Activated CD8-positive, alpha-beta T cell treated with anti-CD3 and anti-CD28 coated beads for 36 hours (primary cell): ENCODE measurements around the gene WDR4. TPM values are rescaled to one million over a fixed set of nuclear protein-coding genes. Genes with fewer than 3 reads are reported as not detected.
"Not testable (repeated sequence)": the region's sequence is repeated elsewhere in the genome, so short reads cannot be mapped to it uniquely, and the experiment has no call there.

Experiments
- ATAC-seq: fragments of 200-7000 bp; cut with Tn5 transposase; one replicate; pipeline ENCODE4 v1.10.0; 2021; ENCODE audit warnings: mild to moderate bottlenecking, moderate library complexity
- CTCF ChIA-PET: fragments of 350-600 bp; sonication (Branson Sonifier 250); formaldehyde crosslinking; loops from one replicate; lab custom pipeline; 2021; ENCODE audit warnings: antibody characterized with exemption; lab: Charles Lee
- POLR2A ChIA-PET: fragments of 350-600 bp; sonication (Branson Sonifier 250); formaldehyde crosslinking; loops from one replicate; lab custom pipeline; 2021; ENCODE audit warnings: antibody characterized with exemption; lab: Charles Lee
- DNase-seq: peaks from one replicate; pipeline ENCODE4 v3.0.0-alpha.2; 2020
- H3K27ac Mint-ChIP-seq: one replicate; pipeline ENCODE4 v1.8.0; 2021; ENCODE audit warnings: mild to moderate bottlenecking, mixed read lengths
- H3K27me3 Mint-ChIP-seq: one replicate; pipeline ENCODE4 v1.8.0; 2021; ENCODE audit warnings: mixed read lengths
- H3K36me3 Mint-ChIP-seq: one replicate; pipeline ENCODE4 v1.8.0; 2021; ENCODE audit warnings: low read depth, mixed read lengths
- H3K4me1 Mint-ChIP-seq: one replicate; pipeline ENCODE4 v1.8.0; 2021; ENCODE audit warnings: low read depth, mixed read lengths
- H3K4me3 Mint-ChIP-seq: one replicate; pipeline ENCODE4 v1.8.0; 2021; ENCODE audit warnings: mild to moderate bottlenecking, moderate library complexity, mixed read lengths
- H3K9me3 Mint-ChIP-seq: one replicate; pipeline ENCODE4 v1.8.0; 2021; ENCODE audit warnings: mixed read lengths
- CTCF ChIP-seq: fragments of 200-600 bp; IDR thresholded peaks from one replicate; pipeline ENCODE4 v1.8.0; 2022; ENCODE audit warnings: antibody characterized with exemption, mild to moderate bottlenecking
- intact Hi-C: fragments of 100-400 bp; cut with micrococcal nuclease; formaldehyde crosslinking; loops from one replicate; pipeline ENCODE4 v1.10.0; 2022
- total RNA-seq, 2 experiments: library from RNA; stranded (reverse); gene quantifications; one replicate each; pipeline ENCODE4 v1.2.3, GENCODE V29; 2021

WDR4 gene
- total RNA-seq, 2 experiments from 2014 or later, result 49.8 to 53.5 TPM

- H3K27ac Mint-ChIP-seq, result no peak overlapping the region
- no peaks in the 10 kb centered on the region for H3K36me3 Mint-ChIP-seq
- intact Hi-C loops, result no loop called here
- ChIA-PET CTCF (no interaction called here), POLR2A (no interaction called here)
- no peak for TF ChIP-seq CTCF
- no peak overlapping the region for H3K4me3 Mint-ChIP-seq
- no peaks in the 10 kb centered on the region for H3K4me1 Mint-ChIP-seq
- no peaks in the 10 kb centered on the region for H3K9me3 Mint-ChIP-seq
- no peak for ATAC-seq
- DNase-seq, result no peak
- no peaks in the 10 kb centered on the region for H3K27me3 Mint-ChIP-seq
Observed at GRCh38 chr21:42809171-42809570, 70.2 kb downstream of the WDR4 start.

- no peak for TF ChIP-seq CTCF
- CTCF ChIA-PET, result interaction anchor here (0.8 to 1.4 kb wide), 3 partner anchors 9 to 215 kb away, joined by 3 to 8 read pairs (median 4); no protein-coding TSS in a partner anchor
- Mint-ChIP-seq H3K9me3 (no peaks in the 10 kb centered on the region), H3K4me1 (no peaks in the 10 kb centered on the region), H3K36me3 (no peaks in the 10 kb centered on the region), H3K27ac (no peak overlapping the region), H3K4me3 (no peak overlapping the region), H3K27me3 (no peaks in the 10 kb centered on the region)
- DNase-seq (no peak), ATAC-seq (no peak)
- intact Hi-C loops, result no loop called here
- POLR2A ChIA-PET, result no interaction called here
Observed at GRCh38 chr21:42807938-42808613, 71.3 kb downstream of the WDR4 start.

- H3K36me3 Mint-ChIP-seq, ATAC-seq, H3K4me1 Mint-ChIP-seq, DNase-seq, H3K9me3 Mint-ChIP-seq, H3K27ac Mint-ChIP-seq, H3K27me3 Mint-ChIP-seq, H3K4me3 Mint-ChIP-seq, intact Hi-C loops: not testable (repeated sequence)
- ChIA-PET POLR2A (interaction anchor here (1.5 kb wide), 1 partner anchor 21 kb away, joined by 3 read pairs; no protein-coding TSS in a partner anchor), CTCF (interaction anchor here (0.8 to 1.4 kb wide), 3 partner anchors 10 to 215 kb away, joined by 3 to 8 read pairs (median 4); no protein-coding TSS in a partner anchor)
Observed at GRCh38 chr21:42807293-42807895, 71.9 kb downstream of the WDR4 start.

- H3K4me1 Mint-ChIP-seq, result no peaks in the 10 kb centered on the region
- ChIA-PET CTCF (interaction anchor here (1.4 kb wide), 1 partner anchor 11 kb away, joined by 8 read pairs; no protein-coding TSS in a partner anchor), POLR2A (interaction anchor here (1.5 kb wide), 1 partner anchor 21 kb away, joined by 3 read pairs; no protein-coding TSS in a partner anchor)
- no peaks in the 10 kb centered on the region for H3K9me3 Mint-ChIP-seq
- TF ChIP-seq CTCF, result no peak
- H3K4me3 Mint-ChIP-seq, result no peak overlapping the region
- no peaks in the 10 kb centered on the region for H3K27me3 Mint-ChIP-seq
- no peak for ATAC-seq
- no peak for DNase-seq
- H3K27ac Mint-ChIP-seq, result no peak overlapping the region
- intact Hi-C loops, result no loop called here
- no peaks in the 10 kb centered on the region for H3K36me3 Mint-ChIP-seq
Observed at GRCh38 chr21:42806509-42807140, 72.7 kb downstream of the WDR4 start.

GRCh38 chr21:42801616-42802015, 77.7 kb downstream of the WDR4 start:
- POLR2A ChIA-PET, H3K9me3 Mint-ChIP-seq, H3K27me3 Mint-ChIP-seq: not testable (repeated sequence)

More at GRCh38 chr21:42801616-42802015, 77.7 kb downstream of the WDR4 start:
- CTCF ChIA-PET, H3K27ac Mint-ChIP-seq, intact Hi-C loops, ATAC-seq, H3K4me3 Mint-ChIP-seq, H3K36me3 Mint-ChIP-seq, DNase-seq: not testable (repeated sequence)
- H3K4me1 Mint-ChIP-seq, result peaks cover 10% of the 10 kb centered on the region
